Panc1 (cell line): ENCODE data around the gene CTRB1. TPM values are rescaled to one million over a fixed set of nuclear protein-coding genes. Genes with fewer than 3 reads are reported as not detected.

Experiments
- ATAC-seq: fragments of 200-7000 bp; cut with Tn5 transposase; 2 replicates; pipeline ENCODE4 v1.9.1; 2020; ENCODE audit warnings: mild to moderate bottlenecking, moderate library complexity
- BruUV-seq: library from RNA; stranded (reverse); fragments of 400-500 nt; replicated peaks from 2 replicates; lab custom pipeline; 2021; lab: Mats Ljungman, UMichigan
- CTCF ChIA-PET: fragments of 300-600 bp; sonication (Branson Sonifier 250); formaldehyde crosslinking; loops from one replicate; lab custom pipeline; 2022; ENCODE audit warnings: antibody characterized with exemption; lab: Charles Lee
- POLR2A ChIA-PET: fragments of 300-600 bp; sonication (Branson Sonifier 250); formaldehyde crosslinking; loops from one replicate; lab custom pipeline; 2022; ENCODE audit warnings: antibody characterized with exemption; lab: Charles Lee
- DNase-seq: peaks from one replicate; pipeline ENCODE4 v3.0.0-alpha.2; 2010; ENCODE audit warnings: low read depth, low spot score
- H3K27ac ChIP-seq: 2 replicates; pipeline ENCODE4 v1.5.1; 2011; ENCODE audit warnings: mild to moderate bottlenecking, low read length, inconsistent platforms
- H3K27me3 ChIP-seq: fragments of 200-500 bp; sonication (Bioruptor generic); 2 replicates; pipeline ENCODE4 v1.6.0; 2014; ENCODE audit warnings: low read length, inconsistent platforms; ENCODE audit not compliant: control insufficient read depth, insufficient read depth
- H3K36me3 ChIP-seq: fragments of 200-500 bp; sonication (Bioruptor generic); 2 replicates; pipeline ENCODE4 v1.5.1; 2014; ENCODE audit warnings: inconsistent platforms, mild to moderate bottlenecking, low read length, moderate library complexity; ENCODE audit not compliant: control insufficient read depth, insufficient read depth
- H3K4me1 ChIP-seq: 2 replicates; pipeline ENCODE4 v1.5.1; 2011; ENCODE audit warnings: inconsistent platforms, mild to moderate bottlenecking, low read length, moderate library complexity; ENCODE audit not compliant: control insufficient read depth, insufficient read depth
- H3K4me3 ChIP-seq, 2 experiments: 2 replicates each; pipeline ENCODE4 v1.5.1; 2011 to 2012; ENCODE audit warnings: low read depth in 2 of 2, low read length in 2 of 2, mild to moderate bottlenecking in 2 of 2, inconsistent platforms in 1 of 2, moderate library complexity in 1 of 2
- H3K9me3 ChIP-seq: fragments of 200-500 bp; sonication (Bioruptor generic); 2 replicates; pipeline ENCODE4 v1.5.1; 2014; ENCODE audit warnings: low read depth, mild to moderate bottlenecking, inconsistent platforms, low read length, moderate library complexity; ENCODE audit not compliant: control insufficient read depth, insufficient read depth
- POLR2AphosphoS5 ChIP-seq: IDR thresholded peaks from 2 replicates; pipeline ENCODE4 v1.6.1; 2012; ENCODE audit warnings: mild to moderate bottlenecking, low read depth, low read length, moderate library complexity
- SIN3A ChIP-seq: IDR thresholded peaks from 2 replicates; pipeline ENCODE4 v1.6.1; 2012; ENCODE audit warnings: low read depth, mild to moderate bottlenecking, low read length, moderate library complexity, borderline replicate concordance; ENCODE audit not compliant: insufficient read depth
- TCF7L2 ChIP-seq: IDR thresholded peaks from 2 replicates; pipeline ENCODE4 v1.6.1; 2011; ENCODE audit warnings: mild to moderate bottlenecking, low read depth, low read length, inconsistent platforms
- in situ Hi-C: cut with HindIII; loops from 2 replicates; pipeline ENCODE4 v1.10.0; 2016; ENCODE audit warnings: low sequenced_read_pairs, low pct_unique_long_range_greater_than_20kb
- intact Hi-C: fragments of 100-400 bp; cut with micrococcal nuclease; formaldehyde crosslinking; loops from one replicate; pipeline ENCODE4 v1.10.0; 2022; ENCODE audit not compliant: unreplicated experiment
- total RNA-seq: library from RNA; stranded (reverse); gene quantifications from one replicate; pipeline ENCODE4 v1.2.1, GENCODE V29; 2021; ENCODE audit not compliant: unreplicated experiment
- TF ChIP-seq, protein P1 (sequence below): fragments of 450-650 bp; IDR thresholded peaks from 2 replicates; pipeline ENCODE4 v1.5.1; 2017; ENCODE audit warnings: mild to moderate bottlenecking
- TF ChIP-seq, protein P2 (sequence below), 2 experiments: IDR thresholded peaks; 2 replicates each; pipeline ENCODE4 v1.6.1; 2011 to 2012; ENCODE audit warnings: low read depth in 2 of 2, control low read depth in 1 of 2, low read length in 1 of 2, mild to moderate bottlenecking in 1 of 2, moderate library complexity in 1 of 2; ENCODE audit not compliant: insufficient read depth in 1 of 2

CTRB1 gene
- total RNA-seq, 1 experiment from 2014 or later: 2.7 TPM

DNA sequence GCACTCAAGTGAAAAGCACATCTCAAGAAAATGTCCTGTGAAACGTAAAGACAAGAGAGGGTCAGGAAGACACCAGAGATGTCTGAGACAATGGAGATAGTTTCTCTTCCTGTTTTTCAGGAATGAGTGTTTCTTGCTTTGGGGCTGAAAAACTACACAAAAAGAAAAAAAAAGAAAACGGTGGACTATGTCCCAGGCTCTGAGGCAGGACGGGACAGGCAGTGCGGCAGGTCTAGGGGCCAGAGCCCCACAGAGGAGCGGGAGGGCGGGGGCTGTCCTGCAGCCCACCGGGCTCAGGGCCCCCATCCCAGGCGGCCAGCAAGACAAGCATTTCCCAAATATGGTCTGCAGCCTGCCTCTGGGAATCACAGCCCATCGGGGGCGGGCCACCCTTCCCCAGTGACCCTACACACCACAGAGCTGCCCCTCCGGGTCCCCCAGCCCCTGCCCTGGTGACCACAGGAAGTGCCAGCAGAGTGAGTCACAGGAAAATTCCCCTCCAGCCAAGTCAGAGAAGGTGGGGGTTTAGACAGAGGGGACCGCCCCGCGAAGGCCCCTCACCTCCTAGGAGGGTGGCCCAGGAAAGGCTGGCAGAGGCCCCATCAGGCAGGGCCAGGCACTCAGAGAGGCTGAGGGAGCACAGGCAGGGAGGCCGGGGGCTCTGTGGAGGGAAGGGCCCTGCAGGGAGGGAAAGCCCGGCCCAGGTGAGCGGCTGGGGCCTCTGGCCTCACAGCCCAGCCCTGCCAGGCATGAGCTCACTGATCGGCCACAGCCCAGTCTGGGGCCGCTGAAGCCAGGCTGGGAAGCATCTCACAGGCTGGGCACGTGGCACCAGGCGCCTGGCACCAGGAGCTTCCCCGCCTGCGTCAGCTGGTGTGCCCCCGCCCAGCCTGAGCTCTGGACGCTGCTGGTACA is 26.3 kb downstream of the CTRB1 start:
- ATAC-seq (peak; percentile 75), DNase-seq (peak; percentile 74)
- Histone ChIP-seq H3K27ac (peak overlapping the region; percentile 95), H3K36me3 (no peaks in the 10 kb centered on the region; the same call in 1 of the 2 replicates), H3K9me3 (no peaks in the 10 kb centered on the region), H3K27me3 (no peaks in the 10 kb centered on the region), H3K4me1 (peaks cover 66% of the 10 kb centered on the region), H3K4me3 (peak overlapping the region in 1 of 2 experiments; percentile 20; a peak in 1 of 4 replicates)
- ChIA-PET CTCF (interaction anchor here (1.3 kb wide), 1 partner anchor 11 kb away, joined by 4 read pairs; no protein-coding TSS in a partner anchor), POLR2A (interaction anchor here (0.8 to 1.0 kb wide), 2 partner anchors 61 to 113 kb away, joined by 3 to 6 read pairs; no protein-coding TSS in a partner anchor)
- BruUV-seq: no TSS peak
- in situ Hi-C loops (no loop called here), intact Hi-C loops (no loop called here)
- TF ChIP-seq TCF7L2 (0 out of 2 replicates have a peak, but pooled peaks have one; percentile 40), POLR2AphosphoS5 (no peak), SIN3A (0 out of 2 replicates have a peak, but pooled peaks have one; percentile 41)
- TF ChIP-seq, protein P1, sequence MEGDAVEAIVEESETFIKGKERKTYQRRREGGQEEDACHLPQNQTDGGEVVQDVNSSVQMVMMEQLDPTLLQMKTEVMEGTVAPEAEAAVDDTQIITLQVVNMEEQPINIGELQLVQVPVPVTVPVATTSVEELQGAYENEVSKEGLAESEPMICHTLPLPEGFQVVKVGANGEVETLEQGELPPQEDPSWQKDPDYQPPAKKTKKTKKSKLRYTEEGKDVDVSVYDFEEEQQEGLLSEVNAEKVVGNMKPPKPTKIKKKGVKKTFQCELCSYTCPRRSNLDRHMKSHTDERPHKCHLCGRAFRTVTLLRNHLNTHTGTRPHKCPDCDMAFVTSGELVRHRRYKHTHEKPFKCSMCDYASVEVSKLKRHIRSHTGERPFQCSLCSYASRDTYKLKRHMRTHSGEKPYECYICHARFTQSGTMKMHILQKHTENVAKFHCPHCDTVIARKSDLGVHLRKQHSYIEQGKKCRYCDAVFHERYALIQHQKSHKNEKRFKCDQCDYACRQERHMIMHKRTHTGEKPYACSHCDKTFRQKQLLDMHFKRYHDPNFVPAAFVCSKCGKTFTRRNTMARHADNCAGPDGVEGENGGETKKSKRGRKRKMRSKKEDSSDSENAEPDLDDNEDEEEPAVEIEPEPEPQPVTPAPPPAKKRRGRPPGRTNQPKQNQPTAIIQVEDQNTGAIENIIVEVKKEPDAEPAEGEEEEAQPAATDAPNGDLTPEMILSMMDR: no peak
- TF ChIP-seq, protein P2, sequence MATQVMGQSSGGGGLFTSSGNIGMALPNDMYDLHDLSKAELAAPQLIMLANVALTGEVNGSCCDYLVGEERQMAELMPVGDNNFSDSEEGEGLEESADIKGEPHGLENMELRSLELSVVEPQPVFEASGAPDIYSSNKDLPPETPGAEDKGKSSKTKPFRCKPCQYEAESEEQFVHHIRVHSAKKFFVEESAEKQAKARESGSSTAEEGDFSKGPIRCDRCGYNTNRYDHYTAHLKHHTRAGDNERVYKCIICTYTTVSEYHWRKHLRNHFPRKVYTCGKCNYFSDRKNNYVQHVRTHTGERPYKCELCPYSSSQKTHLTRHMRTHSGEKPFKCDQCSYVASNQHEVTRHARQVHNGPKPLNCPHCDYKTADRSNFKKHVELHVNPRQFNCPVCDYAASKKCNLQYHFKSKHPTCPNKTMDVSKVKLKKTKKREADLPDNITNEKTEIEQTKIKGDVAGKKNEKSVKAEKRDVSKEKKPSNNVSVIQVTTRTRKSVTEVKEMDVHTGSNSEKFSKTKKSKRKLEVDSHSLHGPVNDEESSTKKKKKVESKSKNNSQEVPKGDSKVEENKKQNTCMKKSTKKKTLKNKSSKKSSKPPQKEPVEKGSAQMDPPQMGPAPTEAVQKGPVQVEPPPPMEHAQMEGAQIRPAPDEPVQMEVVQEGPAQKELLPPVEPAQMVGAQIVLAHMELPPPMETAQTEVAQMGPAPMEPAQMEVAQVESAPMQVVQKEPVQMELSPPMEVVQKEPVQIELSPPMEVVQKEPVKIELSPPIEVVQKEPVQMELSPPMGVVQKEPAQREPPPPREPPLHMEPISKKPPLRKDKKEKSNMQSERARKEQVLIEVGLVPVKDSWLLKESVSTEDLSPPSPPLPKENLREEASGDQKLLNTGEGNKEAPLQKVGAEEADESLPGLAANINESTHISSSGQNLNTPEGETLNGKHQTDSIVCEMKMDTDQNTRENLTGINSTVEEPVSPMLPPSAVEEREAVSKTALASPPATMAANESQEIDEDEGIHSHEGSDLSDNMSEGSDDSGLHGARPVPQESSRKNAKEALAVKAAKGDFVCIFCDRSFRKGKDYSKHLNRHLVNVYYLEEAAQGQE (IDR thresholded peaks at IDR 0.05; ENCODE audit: insufficient read depth in 1 of 2, low read depth in 2 of 2, low read length in 1 of 2): no peak

DNA sequence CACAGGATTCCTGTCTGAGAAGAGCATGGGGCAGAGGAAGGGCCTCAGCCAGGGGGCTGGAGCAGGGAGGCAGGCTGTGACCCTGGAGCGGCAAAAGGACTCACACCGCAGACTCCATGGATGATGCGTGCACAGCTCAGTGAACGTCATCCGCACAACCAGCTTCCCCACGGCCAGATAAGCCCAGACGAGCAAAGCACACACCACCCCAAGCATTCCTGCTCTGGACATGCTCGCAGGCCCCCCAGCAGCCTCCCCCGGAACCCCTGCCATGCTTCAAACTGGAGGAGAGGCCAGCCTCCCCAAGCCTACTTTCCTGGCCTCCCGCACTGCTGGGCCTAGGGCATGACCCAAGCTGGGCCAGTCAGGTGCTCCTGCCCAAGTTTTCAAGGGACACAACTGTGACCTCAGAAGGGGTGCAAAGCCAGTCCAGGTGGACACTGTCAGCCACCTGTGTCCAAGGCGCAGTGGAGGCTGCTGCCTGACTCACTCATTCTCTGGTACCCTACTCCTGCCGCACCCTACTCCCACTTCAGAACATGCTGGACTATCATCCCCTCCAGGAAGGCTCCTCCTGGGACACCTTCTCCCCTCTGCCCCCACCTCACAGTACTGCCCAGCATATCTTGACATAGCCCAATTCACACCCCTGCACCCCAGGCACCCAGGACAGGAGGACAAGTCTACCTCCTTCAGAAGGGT is 27.9 kb downstream of the CTRB1 start:
- ATAC-seq: no peak
- CTCF ChIA-PET: no interaction called here
- H3K4me1 ChIP-seq: peaks cover 61% of the 10 kb centered on the region
- TF ChIP-seq, protein P2 (IDR thresholded peaks at IDR 0.05; ENCODE audit: insufficient read depth in 1 of 2, low read depth in 2 of 2, low read length in 1 of 2): no peak
- TF ChIP-seq TCF7L2 (no peak), SIN3A (no peak), POLR2AphosphoS5 (no peak)
- TF ChIP-seq, protein P1: no peak
- in situ Hi-C loops: no loop called here
- peak overlapping the region; percentile 95 for H3K27ac ChIP-seq
- BruUV-seq: no TSS peak
- H3K9me3 ChIP-seq: no peaks in the 10 kb centered on the region
- intact Hi-C loops: no loop called here
- no peaks in the 10 kb centered on the region for H3K36me3 ChIP-seq
- POLR2A ChIA-PET: no interaction called here
- H3K4me3 ChIP-seq: 0 out of 4 replicates have a peak overlapping the region, but pooled peaks of 1 of the 2 experiments have one; percentile 14
- no peaks in the 10 kb centered on the region for H3K27me3 ChIP-seq
- no peak for DNase-seq
